Mesothelial cell of epicardium (in vitro differentiated cells): ENCODE data around the gene GOLGA8M. TPM values are rescaled to one million over a fixed set of nuclear protein-coding genes. Genes with fewer than 3 reads are reported as not detected.
"Not testable (repeated sequence)": the region's sequence is repeated elsewhere in the genome, so short reads cannot be mapped to it uniquely, and the experiment has no call there.

Source experiments
- DNase-seq, 2 experiments: peaks; one replicate each; pipeline ENCODE4 v3.0.0; 2021; ENCODE audit warnings: low spot score in 2 of 2; ENCODE audit not compliant: unreplicated experiment in 2 of 2
- H3K27ac Mint-ChIP-seq: 2 replicates; pipeline ENCODE4 v1.8.0; 2021; ENCODE audit warnings: mixed read lengths
- H3K27me3 Mint-ChIP-seq: 2 replicates; pipeline ENCODE4 v1.8.0; 2021; ENCODE audit warnings: low read depth, mixed read lengths
- H3K36me3 Mint-ChIP-seq: 2 replicates; pipeline ENCODE4 v1.8.0; 2021; ENCODE audit warnings: mixed read lengths
- H3K4me1 Mint-ChIP-seq: 2 replicates; pipeline ENCODE4 v1.8.0; 2021; ENCODE audit warnings: mixed read lengths
- H3K4me3 Mint-ChIP-seq: 2 replicates; pipeline ENCODE4 v1.8.0; 2021; ENCODE audit warnings: mild to moderate bottlenecking, moderate library complexity, mixed read lengths
- H3K9me3 Mint-ChIP-seq: 2 replicates; pipeline ENCODE4 v1.8.0; 2021; ENCODE audit warnings: mixed read lengths
- CTCF ChIP-seq: fragments of 200-600 bp; sonication (generic); IDR thresholded peaks from one replicate; pipeline ENCODE4 v1.5.0; 2021; ENCODE audit warnings: antibody characterized with exemption; ENCODE audit not compliant: unreplicated experiment
- total RNA-seq: library from RNA; stranded (reverse); gene quantifications from 3 replicates; pipeline ENCODE4 v1.2.1, GENCODE V29; 2021

The GOLGA8M gene
- total RNA-seq = 3.0 to 3.9 TPM (median 3.6 TPM) in 3 replicates

GRCh38 chr15:28712270-28712669 is at the start of gene GOLGA8M:
GOLGA8M (minus strand) TSS chr15:28712421; CDS start chr15:28712323, 98 bp downstream.
- H3K27me3 Mint-ChIP-seq, H3K27ac Mint-ChIP-seq, H3K9me3 Mint-ChIP-seq, DNase-seq, H3K4me1 Mint-ChIP-seq, H3K4me3 Mint-ChIP-seq, H3K36me3 Mint-ChIP-seq: not testable (repeated sequence)

GRCh38 chr15:28742890-28743289 is 30.7 kb upstream of the GOLGA8M start:
- not testable (repeated sequence) for H3K27me3 Mint-ChIP-seq, H3K4me1 Mint-ChIP-seq, H3K9me3 Mint-ChIP-seq, DNase-seq, H3K27ac Mint-ChIP-seq, H3K4me3 Mint-ChIP-seq, H3K36me3 Mint-ChIP-seq

GRCh38 chr15:28738590-28739292 is 26.5 kb upstream of the GOLGA8M start:
- H3K27me3 Mint-ChIP-seq, H3K9me3 Mint-ChIP-seq, DNase-seq, H3K36me3 Mint-ChIP-seq: not testable (repeated sequence)
- Mint-ChIP-seq H3K4me1 (peaks cover 13% of the 10 kb centered on the region), H3K4me3 (peak overlapping the region; percentile 79), H3K27ac (peak overlapping the region; percentile 91)

- Mint-ChIP-seq H3K4me1 (peaks cover 13% of the 10 kb centered on the region), H3K27ac (peak overlapping the region; percentile 91), H3K4me3 (peak overlapping the region; percentile 79)
- DNase-seq, H3K36me3 Mint-ChIP-seq, H3K27me3 Mint-ChIP-seq, H3K9me3 Mint-ChIP-seq: not testable (repeated sequence)
Measured at GRCh38 chr15:28738200-28738561, 26.0 kb upstream of the GOLGA8M start.

GRCh38 chr15:28737521-28738199 is 25.4 kb upstream of the GOLGA8M start:
- peak; percentile 21 to 65 for DNase-seq
- H3K9me3 Mint-ChIP-seq, H3K27me3 Mint-ChIP-seq, H3K36me3 Mint-ChIP-seq: not testable (repeated sequence)
- H3K4me3 Mint-ChIP-seq = peak overlapping the region; percentile 69
- H3K27ac Mint-ChIP-seq = peak overlapping the region; percentile 81
- H3K4me1 Mint-ChIP-seq = peaks cover 13% of the 10 kb centered on the region

- not testable (repeated sequence) for DNase-seq, H3K4me3 Mint-ChIP-seq, H3K9me3 Mint-ChIP-seq, H3K4me1 Mint-ChIP-seq, H3K27ac Mint-ChIP-seq, H3K36me3 Mint-ChIP-seq, H3K27me3 Mint-ChIP-seq
Measured at GRCh38 chr15:28728061-28728460, 15.8 kb upstream of the GOLGA8M start.

- not testable (repeated sequence) for H3K4me3 Mint-ChIP-seq, H3K27ac Mint-ChIP-seq, DNase-seq, H3K27me3 Mint-ChIP-seq, H3K36me3 Mint-ChIP-seq, H3K4me1 Mint-ChIP-seq, H3K9me3 Mint-ChIP-seq
Measured at GRCh38 chr15:28727026-28727425, 14.8 kb upstream of the GOLGA8M start.

- Mint-ChIP-seq H3K27ac (no peak overlapping the region), H3K4me3 (no peak overlapping the region), H3K36me3 (no peaks in the 10 kb centered on the region), H3K9me3 (no peaks in the 10 kb centered on the region), H3K4me1 (peaks cover 3% of the 10 kb centered on the region), H3K27me3 (peaks cover 7% of the 10 kb centered on the region)
- DNase-seq = no peak
- no peak for TF ChIP-seq CTCF
Measured at GRCh38 chr15:28726102-28726501, 13.9 kb upstream of the GOLGA8M start.

- Mint-ChIP-seq H3K4me1 (peaks cover 3% of the 10 kb centered on the region), H3K4me3 (no peak overlapping the region), H3K36me3 (no peaks in the 10 kb centered on the region), H3K9me3 (no peaks in the 10 kb centered on the region), H3K27me3 (peaks cover 7% of the 10 kb centered on the region), H3K27ac (no peak overlapping the region)
- no peak for TF ChIP-seq CTCF
- DNase-seq = no peak
Measured at GRCh38 chr15:28725556-28725955, 13.3 kb upstream of the GOLGA8M start.

- DNase-seq, H3K4me3 Mint-ChIP-seq, H3K4me1 Mint-ChIP-seq, H3K27ac Mint-ChIP-seq, H3K9me3 Mint-ChIP-seq, H3K36me3 Mint-ChIP-seq, H3K27me3 Mint-ChIP-seq: not testable (repeated sequence)
Measured at GRCh38 chr15:28723986-28724385, 11.8 kb upstream of the GOLGA8M start.

GRCh38 chr15:28719626-28720025 is 7.4 kb upstream of the GOLGA8M start:
- not testable (repeated sequence) for H3K27ac Mint-ChIP-seq, H3K36me3 Mint-ChIP-seq, DNase-seq, H3K4me3 Mint-ChIP-seq, H3K4me1 Mint-ChIP-seq, H3K9me3 Mint-ChIP-seq, H3K27me3 Mint-ChIP-seq

- DNase-seq, H3K4me3 Mint-ChIP-seq, H3K36me3 Mint-ChIP-seq, H3K9me3 Mint-ChIP-seq, H3K27ac Mint-ChIP-seq, H3K4me1 Mint-ChIP-seq, H3K27me3 Mint-ChIP-seq: not testable (repeated sequence)
Measured at GRCh38 chr15:28718576-28718975, 6.4 kb upstream of the GOLGA8M start.
